NCI-H2107 treated with DMSO at 0.1 percent for 48 hours (cell line): ENCODE data around the gene TTC21A.

Source experiments
- DNase-seq: peaks from one replicate; lab custom pipeline; 2025; ENCODE audit not compliant: unreplicated experiment; lab: John Stamatoyannopoulos, UW

The TTC21A gene

DNA sequence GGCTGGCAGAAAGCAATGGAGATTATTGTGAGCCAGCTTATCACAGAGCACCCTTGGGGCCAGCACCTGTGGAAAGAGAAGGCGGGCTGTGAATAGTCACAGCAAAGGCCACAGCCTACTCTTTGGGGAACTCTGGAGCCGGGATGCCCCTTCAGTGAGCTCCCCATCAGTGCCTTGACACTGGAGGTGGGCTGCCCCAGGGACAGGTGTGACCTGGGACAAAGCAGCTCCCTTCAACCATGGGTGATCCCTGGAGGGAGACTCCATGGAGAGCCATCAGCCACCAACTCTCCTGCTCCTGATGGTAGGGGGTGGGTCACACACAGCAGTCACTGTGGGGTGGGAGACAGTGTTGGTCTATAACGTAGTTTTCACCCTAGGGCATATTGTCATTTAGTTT, 5.8 kb downstream of the TTC21A start:
- no peak for DNase-seq

DNA sequence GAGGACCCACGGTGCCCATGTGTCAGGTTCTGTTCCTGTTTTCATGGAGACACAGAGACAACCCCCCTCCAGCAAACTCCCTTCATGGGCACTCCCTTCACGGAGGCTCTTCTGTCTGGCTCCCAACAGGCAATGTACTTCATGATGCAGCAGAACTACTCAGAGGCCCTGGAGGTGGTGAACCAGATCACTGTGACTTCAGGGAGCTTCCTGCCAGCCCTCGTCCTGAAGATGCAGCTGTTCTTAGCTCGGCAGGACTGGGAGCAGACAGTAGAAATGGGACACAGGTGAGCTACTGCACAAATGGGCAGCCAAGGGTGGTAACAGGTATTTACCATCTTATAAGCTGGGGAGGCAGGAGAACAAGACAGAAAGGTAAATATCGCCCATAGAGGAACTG, 7.0 kb downstream of the TTC21A start:
- no peak for DNase-seq

DNA sequence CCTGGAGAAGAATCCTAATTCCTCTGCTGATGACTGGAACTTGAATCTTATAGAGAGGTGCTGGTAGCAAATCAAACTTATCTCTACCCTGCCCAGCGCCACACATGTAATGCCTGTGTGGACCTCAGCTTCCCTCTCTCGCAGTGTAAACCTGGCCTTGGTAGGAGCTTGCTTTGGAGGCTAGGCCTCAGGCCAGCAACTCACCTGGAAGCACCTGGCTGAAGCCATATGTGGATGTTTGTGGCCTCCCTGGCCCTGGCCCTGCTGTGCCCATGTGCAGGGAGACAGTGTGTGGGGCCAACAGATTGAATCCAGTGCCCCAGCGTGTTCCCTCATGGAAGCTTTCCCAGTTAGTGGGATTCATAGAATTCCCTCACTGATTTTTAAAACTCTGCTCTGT, 8.4 kb downstream of the TTC21A start:
- no peak for DNase-seq

DNA sequence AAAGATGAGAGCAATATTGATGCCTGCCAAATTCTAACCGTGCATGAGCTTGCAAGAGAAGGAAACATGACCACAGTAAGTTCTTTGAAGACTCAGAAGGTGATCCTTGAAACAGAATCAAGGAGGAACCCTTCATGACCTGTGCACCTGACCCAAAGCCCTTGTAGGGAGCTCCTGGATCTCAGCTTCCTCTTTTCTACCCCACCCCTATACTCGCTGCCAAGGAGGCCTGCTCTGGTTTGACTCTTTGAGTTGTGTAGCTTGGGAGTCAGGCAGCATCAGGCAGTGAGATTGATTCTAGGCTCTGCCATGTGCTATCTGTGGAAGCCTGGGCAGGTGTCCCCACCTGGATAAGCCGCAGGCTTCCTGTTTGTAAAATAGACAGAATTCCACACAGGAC, 10.6 kb downstream of the TTC21A start:
- no peak for DNase-seq

DNA sequence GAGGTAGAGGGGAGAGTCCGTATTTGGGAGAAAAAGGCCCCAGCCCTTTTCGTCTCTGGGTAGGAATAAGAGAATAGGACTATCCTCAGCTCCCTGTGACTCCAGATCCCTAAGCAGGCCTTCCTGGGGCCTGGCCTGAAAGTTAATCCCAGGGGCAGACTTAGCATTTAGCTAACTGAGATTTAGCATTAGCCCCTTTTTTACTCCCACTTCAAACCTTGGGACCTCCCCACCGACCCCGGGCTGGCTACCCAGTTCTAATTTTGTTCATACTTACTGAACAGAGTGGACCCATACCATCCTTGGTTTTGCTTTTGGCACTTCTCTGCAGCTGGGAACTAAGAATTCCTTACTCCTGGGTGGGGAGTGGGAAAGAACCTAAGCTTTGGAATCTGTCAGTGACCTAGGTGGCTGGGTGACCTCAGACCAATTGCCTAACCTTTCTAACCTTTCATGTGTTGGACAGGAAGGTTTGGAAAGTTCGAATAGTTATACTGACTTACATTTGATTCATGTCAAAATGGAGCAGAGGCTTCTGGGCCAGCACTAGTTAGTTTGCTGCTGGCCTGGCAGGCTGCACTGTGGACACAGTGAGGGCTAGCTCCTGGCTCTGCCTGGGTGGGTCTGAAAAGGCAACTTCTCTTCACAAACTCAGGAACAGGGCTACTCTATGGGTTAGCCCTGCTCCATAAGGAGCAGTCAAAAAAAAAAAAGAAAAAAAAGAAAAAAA, 11.6 kb downstream of the TTC21A start:
- DNase-seq, result no peak

DNA sequence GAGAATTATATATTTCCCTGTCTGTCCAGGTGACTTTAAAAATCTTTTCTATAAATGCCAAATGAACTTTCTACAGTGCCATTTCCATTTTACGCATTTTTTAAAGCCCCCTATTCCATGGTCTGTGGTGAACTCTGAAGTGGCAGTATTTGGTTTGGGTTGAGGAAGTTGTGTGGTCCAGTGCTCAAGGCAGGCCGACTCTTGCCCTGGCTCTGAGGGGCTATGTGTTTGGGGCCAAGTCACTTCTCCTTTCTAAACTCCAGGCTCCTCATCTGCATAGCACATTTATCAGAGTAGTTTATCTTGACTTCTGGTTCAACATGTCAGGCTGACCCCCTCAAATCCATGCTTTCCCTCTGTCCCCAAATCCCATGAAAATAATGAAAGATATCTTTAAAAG, 14.1 kb downstream of the TTC21A start:
- no peak for DNase-seq

DNA sequence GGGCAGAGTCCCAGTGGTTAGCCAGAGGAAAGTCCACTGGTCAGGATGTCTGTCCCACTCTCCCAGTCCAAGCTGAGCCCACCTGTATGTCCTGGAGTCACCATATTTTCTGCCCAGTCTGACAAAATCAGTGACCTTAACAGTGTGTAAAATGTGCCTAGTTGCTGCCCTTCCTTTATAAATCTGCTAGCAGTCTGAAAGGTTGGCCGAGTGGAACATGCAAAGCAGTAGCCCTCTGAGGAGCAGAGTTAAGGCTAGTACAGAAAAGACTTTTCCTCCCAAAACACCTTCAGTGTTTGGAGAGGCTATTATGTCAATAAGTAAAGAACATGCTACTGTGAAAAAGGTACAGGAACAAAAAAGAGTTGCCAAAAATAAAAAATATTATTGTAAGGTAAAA, 15.3 kb downstream of the TTC21A start:
- DNase-seq, result no peak

DNA sequence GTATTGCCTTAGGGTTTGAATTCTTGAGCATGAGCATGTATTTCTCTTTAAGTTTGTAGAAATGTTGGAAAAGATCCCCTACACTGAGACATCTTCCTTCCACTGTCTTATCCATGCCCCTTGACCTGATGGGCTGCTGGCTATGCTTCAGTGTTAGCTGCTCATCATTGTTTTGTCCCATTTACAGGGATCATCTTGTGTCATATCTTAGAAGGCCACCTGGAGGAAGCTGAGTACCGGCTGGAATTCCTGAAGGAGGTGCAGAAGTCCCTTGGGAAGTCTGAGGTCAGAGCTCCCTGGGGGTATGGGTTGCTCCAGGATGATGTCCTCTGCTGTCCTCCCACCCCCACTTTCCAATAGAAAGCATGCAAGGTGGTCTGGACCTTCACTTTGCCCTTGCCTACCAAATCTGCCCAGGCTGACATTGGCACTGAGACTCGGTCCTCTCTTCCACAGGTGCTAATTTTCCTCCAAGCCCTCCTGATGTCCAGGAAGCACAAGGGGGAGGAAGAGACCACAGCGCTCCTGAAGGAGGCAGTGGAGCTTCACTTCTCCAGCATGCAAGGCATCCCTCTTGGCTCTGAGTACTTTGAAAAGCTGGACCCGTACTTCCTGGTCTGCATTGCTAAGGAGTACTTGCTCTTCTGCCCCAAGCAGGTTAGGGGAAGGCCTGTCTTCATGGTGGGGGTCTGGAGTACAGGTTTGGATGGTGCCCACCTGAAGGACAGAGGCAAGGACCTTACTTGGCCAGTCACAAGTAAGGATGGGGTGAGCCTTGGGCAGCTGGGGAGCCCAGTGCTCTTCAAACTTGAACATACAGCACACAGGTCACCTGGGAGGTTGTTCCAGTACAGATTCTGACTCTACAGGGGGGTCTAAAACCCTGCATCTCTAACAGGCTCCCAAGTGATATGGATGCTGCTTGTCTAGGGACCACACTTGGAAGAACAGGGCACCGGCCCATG, 17.7 kb downstream of the TTC21A start:
- no peak for DNase-seq

DNA sequence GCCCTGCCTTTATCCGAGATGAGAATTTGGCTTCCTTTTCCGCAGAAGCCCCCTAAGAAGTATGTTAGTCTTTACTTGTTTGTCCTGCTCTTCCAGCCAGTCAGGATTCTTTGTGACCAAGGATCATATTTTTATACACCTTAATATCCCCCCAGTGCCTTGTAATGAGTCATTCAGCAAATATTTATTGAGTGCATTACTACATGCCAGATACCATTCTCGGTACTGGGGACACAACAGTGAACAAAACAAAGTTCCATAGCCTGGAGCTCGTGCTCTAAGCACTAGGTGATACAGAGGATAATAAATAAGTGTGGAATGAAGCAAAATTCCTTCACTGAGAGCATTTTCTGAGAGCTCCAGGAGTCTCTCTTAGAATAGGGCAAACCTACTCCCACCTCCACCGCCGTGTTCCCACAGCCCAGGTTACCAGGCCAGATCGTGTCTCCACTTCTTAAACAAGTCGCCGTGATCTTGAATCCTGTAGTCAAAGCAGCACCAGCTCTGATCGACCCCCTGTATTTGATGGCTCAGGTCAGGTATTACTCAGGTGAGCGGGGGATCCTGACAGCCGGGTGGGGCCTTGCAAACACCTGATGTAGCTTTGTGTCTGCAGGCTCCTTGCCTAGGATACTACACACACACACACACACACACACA, 18.5 kb downstream of the TTC21A start:
- DNase-seq, result no peak

DNA sequence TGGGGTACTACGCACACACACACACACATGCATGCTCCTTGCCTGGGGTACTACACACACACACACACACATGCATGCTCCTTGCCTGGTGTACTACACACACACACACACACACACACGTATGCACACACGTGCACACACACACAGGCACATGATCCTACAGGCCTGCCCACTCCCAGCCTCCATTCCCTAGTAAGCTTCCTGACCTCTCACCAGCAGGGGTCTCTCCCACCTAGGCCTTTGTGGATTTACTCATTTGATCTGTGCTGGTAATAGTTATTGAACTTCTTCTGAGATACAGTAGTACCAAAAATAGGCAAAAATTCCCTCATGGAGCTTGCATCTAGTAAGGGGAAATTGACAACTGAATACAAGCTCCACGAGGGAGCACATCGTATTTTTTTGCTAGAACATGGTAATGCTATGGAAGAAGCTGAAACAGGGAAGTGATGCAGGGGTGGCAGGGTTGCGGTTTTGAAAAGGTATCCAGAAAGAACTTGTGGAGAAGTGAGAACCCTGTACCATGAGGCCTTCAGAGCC, 19.1 kb downstream of the TTC21A start:
- no peak for DNase-seq

DNA sequence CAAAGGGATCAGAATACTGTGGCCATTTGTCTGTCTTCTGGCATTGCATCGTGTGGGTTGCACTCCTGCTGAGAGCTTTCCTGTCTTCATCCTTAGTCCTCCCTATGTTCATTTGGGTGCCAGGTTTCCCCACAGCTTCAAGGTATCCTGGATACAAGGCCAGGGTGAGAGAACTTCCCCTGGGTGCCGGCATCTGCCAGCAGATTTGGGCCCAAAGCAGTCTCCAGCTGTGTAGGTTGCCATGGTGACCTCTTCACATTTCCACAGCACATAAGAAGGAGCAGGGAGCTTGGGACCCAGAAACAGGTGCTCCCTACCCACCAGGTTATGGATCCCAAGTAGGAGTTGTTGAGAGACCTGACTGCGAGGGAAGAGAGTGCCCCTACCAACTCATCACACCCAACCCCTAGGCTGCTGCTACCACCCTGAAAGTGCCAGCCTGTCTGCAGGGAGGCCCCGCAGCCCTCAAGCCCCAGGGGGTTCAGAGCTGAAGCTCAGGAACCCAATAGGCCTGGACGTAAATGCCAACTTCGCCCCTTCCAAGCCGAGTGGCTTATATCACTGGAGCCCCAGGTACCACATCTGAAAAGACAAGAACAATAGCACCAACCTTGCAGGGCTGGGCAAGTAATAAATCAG, 19.9 kb downstream of the TTC21A start:
- no peak for DNase-seq

DNA sequence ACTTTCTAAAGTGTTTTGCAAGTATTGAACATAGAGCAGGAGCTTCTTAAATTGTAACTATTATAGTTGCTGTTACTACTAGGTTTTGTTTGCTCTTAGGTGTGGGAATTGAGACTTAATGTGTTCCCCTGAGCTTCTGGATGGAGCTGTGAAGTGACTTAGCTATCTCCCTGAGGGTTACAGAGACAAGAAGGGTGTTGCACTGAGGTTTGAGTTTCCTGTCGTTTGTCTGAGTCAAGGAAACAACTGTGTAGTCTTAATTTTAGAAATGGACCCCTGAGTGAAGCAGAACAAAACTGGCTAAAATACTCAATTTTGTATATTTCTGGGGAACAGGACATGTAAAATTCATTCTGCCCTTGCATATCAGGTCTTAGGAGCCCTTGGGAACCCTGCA, 20.4 kb downstream of the TTC21A start:
- no peak for DNase-seq

DNA sequence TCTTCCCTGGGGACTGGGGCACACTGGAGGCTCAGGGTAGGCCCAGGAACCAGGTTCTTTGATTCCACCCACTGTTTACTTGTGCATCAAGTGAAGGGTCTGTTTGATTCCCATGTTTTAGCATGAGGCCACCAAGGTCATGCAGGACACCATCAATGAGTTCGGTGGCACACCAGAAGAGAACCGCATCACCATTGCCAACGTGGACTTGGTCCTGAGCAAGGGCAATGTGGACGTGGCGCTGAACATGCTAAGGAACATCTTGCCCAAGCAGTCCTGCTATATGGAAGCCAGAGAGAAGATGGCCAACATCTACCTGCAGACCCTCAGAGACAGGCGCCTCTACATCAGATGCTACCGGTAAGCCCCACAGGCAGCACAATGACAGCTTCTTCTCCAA, 21.5 kb downstream of the TTC21A start:
- no peak for DNase-seq

DNA sequence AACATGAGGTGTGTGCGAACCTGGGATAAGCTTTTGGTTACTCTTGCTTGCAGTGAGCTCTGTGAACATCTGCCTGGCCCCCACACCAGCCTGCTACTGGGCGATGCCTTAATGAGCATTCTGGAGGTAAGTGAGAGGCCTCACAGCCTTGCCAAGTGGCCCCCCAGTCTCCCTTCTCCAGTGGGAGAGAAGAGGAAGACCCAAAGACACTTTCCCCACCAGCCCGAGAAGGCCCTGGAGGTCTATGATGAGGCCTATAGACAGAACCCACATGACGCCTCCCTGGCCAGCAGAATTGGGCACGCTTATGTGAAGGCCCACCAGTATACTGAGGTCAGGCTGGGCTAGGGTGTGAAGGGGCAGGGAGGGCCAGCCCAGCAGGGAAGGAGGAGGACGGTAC, 22.5 kb downstream of the TTC21A start:
- DNase-seq, result no peak

DNA sequence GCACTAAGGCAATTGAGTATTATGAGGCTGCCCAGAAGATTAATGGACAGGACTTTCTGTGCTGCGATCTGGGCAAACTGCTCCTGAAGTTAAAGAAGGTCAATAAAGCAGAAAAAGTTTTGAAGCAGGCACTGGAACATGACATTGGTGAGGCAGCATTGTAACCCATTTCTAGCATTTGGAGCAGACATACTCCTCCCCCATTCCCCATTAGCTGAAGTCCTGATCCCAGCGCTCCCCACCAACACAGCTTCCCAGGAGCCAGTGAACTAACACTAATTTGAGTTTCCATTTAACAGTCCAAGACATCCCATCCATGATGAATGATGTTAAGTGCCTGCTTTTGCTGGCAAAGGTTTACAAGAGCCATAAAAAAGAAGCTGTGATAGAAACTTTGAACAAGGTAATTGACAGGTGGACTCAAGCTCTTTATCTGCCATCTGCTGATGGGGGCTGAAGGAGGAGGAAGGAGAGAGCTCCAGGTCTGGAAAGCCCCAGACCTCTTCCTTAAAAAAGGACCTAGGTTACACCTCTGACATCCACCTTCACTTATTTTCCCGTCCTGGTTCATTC, 23.3 kb downstream of the TTC21A start:
- no peak for DNase-seq

DNA sequence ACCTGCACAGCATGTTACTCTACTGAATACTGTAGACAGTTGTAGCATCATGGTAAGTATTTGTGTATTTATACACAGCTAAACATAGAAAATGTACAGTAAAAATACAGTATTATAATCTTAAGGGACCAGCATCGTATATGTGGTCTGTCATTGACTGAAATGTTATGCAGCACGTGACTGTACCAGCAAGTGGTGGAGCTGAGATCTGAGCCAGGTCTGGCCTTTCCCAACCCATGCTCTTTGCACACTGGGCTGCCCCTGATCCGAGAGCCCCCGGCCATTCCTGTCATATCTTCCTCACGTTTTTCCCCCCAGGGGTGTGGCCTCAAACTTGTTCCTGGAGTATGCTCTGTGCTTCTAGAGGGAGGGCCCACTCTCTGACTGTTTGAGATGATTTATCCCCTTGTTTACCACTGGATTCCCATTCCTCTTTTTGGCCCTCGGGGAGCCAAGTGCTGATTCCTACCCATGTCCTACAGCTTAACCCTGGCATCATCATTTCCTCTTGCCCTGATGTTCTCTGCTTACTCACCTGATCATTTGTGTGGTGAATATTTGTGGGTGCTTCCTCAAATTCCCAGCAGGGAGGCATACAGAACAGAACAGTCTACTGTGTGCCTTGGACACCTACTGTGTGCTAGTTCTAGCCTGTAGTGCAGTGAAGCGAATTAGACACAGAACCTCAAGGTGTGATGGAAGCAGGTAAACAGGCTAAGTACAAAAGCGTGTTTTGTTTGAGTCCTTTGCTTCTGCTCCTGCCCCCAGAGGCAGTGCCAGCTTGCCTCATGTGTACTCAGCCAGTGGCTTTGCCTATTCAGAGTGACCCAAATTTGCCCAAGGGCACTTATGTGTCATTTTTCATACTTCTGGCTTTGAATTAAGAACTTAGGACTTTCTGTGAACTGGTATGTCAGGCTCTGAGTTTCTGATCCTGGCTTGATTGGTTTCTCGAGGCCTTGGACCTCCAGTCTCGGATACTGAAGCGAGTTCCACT, 24.9 kb downstream of the TTC21A start:
- DNase-seq, result no peak

DNA sequence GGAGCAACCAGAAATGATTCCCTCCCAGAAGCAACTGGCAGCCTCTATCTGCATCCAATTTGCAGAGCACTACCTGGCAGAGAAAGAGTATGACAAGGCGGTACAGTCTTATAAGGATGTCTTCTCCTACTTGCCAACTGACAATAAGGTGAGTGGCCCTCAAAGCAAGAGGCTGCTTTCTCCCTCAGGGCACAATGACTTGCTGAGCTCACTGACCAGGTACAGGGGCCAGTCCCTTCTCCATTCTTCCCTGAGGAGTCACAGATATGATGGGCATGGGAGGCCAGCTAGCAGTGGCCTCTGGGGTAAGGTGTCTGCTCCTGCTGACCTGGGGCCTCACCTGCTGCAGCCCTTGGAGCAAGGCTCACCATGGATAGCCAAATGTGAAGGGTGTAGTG, 25.6 kb downstream of the TTC21A start:
- DNase-seq, result no peak

DNA sequence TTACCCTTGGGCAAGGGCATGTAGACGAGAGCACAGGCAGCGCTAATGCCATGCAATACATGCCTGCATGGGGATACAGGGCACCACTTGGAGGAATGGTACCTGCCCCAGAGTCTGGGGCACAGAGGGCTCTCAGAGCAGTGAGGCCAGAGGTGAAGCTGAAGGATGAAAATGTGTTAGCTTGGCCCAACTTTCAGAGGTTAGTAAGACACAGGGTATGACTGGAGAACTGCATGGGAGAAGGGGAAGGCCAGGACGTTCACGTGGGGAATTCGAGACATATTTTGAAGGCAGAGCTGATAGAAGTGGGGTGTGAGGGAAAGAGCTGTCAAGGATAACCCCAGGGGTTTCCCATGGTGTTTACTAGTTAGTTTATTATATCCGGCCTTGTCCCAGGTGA, 26.3 kb downstream of the TTC21A start:
- no peak for DNase-seq

DNA sequence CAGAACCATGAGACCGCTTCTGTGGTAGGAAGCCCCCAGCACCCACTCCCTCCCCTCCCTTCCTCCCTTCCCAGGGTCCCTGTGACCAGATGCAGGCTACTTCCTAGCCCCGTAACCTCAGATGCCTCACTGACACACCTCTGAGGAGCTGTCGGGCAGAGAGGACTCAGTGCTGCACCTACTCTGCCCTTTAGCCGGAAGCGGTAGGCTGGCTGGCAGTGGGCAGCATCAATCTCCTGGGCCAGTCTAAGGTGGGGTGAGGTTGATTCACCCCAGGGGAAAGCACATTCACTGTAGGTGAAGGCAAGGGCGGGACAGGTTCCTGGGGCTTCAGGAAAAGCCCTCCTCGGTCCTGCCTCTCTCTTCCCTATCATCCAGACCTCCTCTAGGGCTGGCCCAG, 26.8 kb downstream of the TTC21A start:
- no peak for DNase-seq
